Measurements from ENCODE around the gene MAN2A2. TPM values are rescaled to one million over a fixed set of nuclear protein-coding genes. Genes with fewer than 3 reads are reported as not detected.

Gene MAN2A2
- total RNA-seq, 4 donors from 2014 or later = 46.8 to 109 (median 86.4) TPM

DNA sequence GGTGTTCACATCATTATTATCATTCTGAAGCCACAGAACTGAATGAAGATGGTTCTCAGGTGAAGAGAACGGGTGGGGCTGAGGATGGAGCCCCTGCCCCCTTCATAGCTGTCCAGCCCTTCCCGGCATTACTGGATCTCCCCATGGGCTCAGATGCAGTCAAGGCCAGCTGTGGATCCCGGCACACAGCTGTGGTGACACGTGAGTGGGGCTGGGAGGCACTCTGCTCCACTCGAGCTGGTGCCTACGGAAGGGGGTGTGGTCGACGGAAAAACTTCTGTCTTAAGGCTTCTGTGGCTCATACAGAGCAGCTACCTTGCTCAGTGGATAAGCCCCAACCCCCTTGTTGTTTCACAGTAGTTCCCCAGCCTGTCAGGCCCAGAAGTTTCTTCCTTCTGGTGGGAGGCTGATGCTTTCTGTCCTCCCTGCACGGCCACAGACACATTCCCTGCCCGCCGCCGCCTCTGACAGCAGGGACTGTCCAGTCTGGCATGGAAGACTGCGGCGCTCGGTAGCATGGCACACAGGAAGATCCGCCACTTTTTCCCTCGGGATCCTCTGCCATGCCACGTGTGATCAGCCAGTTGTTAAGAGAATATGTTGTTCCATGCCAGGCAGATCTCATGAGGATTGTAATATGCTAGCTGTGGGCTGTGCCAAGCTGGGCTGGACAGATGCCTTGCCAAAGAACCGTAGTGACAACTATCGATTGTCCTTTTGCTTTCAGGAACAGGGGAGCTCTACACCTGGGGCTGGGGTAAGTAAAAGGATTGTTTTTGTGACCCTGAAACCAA is 57.4 kb downstream of the MAN2A2 start:
- in situ Hi-C loops (cut with MboI; ENCODE audit: low pct_ligation_motif_present in 1 of 4, low pct_unique_long_range_greater_than_20kb in 1 of 4, low sequenced_read_pairs in 3 of 4) (loop anchor here in 2 of 4 donors (25.0 kb wide), 1 partner anchor 302 kb away; no protein-coding TSS in a partner anchor), intact Hi-C loops (cut with DNase I; ENCODE audit: low total_unique reads) (loop anchor here (10.0 kb wide), 1 partner anchor 74 kb away; no protein-coding TSS in a partner anchor)
- Histone ChIP-seq H3K9me3 (no peaks in the 10 kb centered on the region), H3K4me3 (no peak overlapping the region), H3K4me1 (peaks cover 11 to 26% (median 16%) of the 10 kb centered on the region in 4 donors), H3K27me3 (no peaks in the 10 kb centered on the region), H3K27ac (peak overlapping the region in 2 of 4 donors; percentile 40 to 53), H3K36me3 (peaks cover 0 to 12% (median 0%) of the 10 kb centered on the region in 4 donors)
- 81 to 100% methylated on average over 1 to 20 of the region's 20 CpGs for WGBS, 2 donors (ENCODE audit: low coverage in 1 of 2)
- no peak for TF ChIP-seq CTCF (IDR thresholded peaks at IDR 0.05)
- no peak for TF ChIP-seq POLR2A (IDR thresholded peaks at IDR 0.05)
- TF ChIP-seq POLR2AphosphoS5 (IDR thresholded peaks at IDR 0.05) = no peak
- no peak for DNase-seq

DNA sequence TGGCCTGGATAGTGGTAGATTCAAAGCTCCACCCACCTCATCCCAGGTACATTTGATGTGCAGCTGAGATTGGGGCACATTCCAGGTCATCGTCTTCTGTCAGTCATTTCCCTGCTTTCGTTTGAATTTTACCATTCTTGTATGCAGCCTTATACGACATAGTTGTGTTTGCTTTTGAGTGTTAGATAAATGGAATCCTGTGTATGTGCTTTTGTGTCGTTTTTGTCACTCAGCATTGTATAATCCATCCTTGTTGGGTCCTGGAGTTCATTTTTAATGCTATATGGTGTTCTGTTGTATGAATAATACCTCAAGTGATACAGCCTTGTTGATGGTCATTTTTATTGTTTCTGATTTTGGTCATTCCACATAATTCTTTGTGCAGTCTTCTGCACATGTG is 58.9 kb downstream of the MAN2A2 start:
- Histone ChIP-seq H3K36me3 (peaks cover 0 to 12% (median 0%) of the 10 kb centered on the region in 4 donors), H3K9me3 (no peaks in the 10 kb centered on the region), H3K27ac (no peak overlapping the region), H3K27me3 (no peaks in the 10 kb centered on the region), H3K4me1 (peaks cover 4 to 10% (median 8%) of the 10 kb centered on the region in 4 donors), H3K4me3 (no peak overlapping the region)
- no peak for TF ChIP-seq CTCF (IDR thresholded peaks at IDR 0.05)
- TF ChIP-seq POLR2AphosphoS5 (IDR thresholded peaks at IDR 0.05) = no peak
- no peak for TF ChIP-seq POLR2A (IDR thresholded peaks at IDR 0.05)
- no peak for TF ChIP-seq EP300 (IDR thresholded peaks at IDR 0.05; ENCODE audit: low read depth)
- in situ Hi-C loops (cut with MboI; ENCODE audit: low pct_ligation_motif_present in 1 of 4, low pct_unique_long_range_greater_than_20kb in 1 of 4, low sequenced_read_pairs in 3 of 4) (loop anchor here in 2 of 4 donors (25.0 kb wide), 1 partner anchor 300 kb away; no protein-coding TSS in a partner anchor), intact Hi-C loops (cut with DNase I; ENCODE audit: low total_unique reads) (loop anchor here (10.0 kb wide), 1 partner anchor 73 kb away; no protein-coding TSS in a partner anchor)
- no peak for DNase-seq
- 72 to 80% methylated on average over 4 of the region's 4 CpGs for WGBS, 2 donors (ENCODE audit: low coverage in 1 of 2)

- Histone ChIP-seq H3K36me3 (peaks cover 0 to 10% (median 0%) of the 10 kb centered on the region in 4 donors), H3K4me3 (no peak overlapping the region), H3K9me3 (no peaks in the 10 kb centered on the region), H3K4me1 (no peaks in the 10 kb centered on the region), H3K27me3 (no peaks in the 10 kb centered on the region), H3K27ac (no peak overlapping the region)
- in situ Hi-C loops (cut with MboI; ENCODE audit: low pct_ligation_motif_present in 1 of 4, low pct_unique_long_range_greater_than_20kb in 1 of 4, low sequenced_read_pairs in 3 of 4) = loop anchor here in 2 of 4 donors (25.0 kb wide), 1 partner anchor 296 kb away; no protein-coding TSS in a partner anchor
- TF ChIP-seq EP300 (IDR thresholded peaks at IDR 0.05; ENCODE audit: low read depth) = no peak
- TF ChIP-seq POLR2AphosphoS5 (IDR thresholded peaks at IDR 0.05) = no peak
- TF ChIP-seq CTCF (IDR thresholded peaks at IDR 0.05) = no peak
- no peak for TF ChIP-seq POLR2A (IDR thresholded peaks at IDR 0.05)
- 78 to 86% methylated on average over 4 to 9 of the region's 9 CpGs for WGBS, 2 donors (ENCODE audit: low coverage in 1 of 2)
- DNase-seq = no peak
- intact Hi-C loops (cut with DNase I; ENCODE audit: low total_unique reads) = loop anchor here (10.0 kb wide), 1 partner anchor 69 kb away; no protein-coding TSS in a partner anchor
Measured at GRCh38 chr15:90966262-90966661, 63.2 kb downstream of the MAN2A2 start.

DNA sequence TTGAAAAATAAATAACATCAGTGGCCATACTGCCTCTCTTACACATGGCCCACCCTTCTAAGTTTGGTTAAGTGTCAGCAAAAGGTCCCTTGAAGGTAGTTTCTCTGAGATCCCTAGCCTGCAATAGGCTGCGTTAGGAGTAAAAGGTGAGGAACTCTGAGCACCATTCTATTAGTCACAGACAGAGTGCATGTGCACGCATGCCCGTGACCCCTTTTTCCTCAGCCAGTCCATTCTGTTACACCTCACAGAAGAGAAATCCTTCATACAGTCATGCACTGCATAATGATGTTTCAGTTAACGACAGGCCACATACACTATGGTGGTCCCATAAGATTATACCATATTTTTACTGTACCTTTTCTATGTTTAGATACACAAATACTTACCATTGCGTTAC is 64.1 kb downstream of the MAN2A2 start:
- Histone ChIP-seq H3K4me1 (no peaks in the 10 kb centered on the region), H3K36me3 (peaks cover 0 to under 1% (median 0%) of the 10 kb centered on the region in 4 donors), H3K27ac (no peak overlapping the region), H3K9me3 (no peaks in the 10 kb centered on the region), H3K27me3 (no peaks in the 10 kb centered on the region), H3K4me3 (no peak overlapping the region)
- in situ Hi-C loops (cut with MboI; ENCODE audit: low pct_ligation_motif_present in 1 of 4, low pct_unique_long_range_greater_than_20kb in 1 of 4, low sequenced_read_pairs in 3 of 4) (loop anchor here in 2 of 4 donors (25.0 kb wide), 1 partner anchor 295 kb away; no protein-coding TSS in a partner anchor), intact Hi-C loops (cut with DNase I; ENCODE audit: low total_unique reads) (loop anchor here (10.0 kb wide), 1 partner anchor 68 kb away; no protein-coding TSS in a partner anchor)
- WGBS, 2 donors (ENCODE audit: low coverage in 1 of 2) = 90 to 91% methylated on average over 3 to 5 of the region's 5 CpGs
- TF ChIP-seq CTCF (IDR thresholded peaks at IDR 0.05) (no peak), EP300 (IDR thresholded peaks at IDR 0.05; ENCODE audit: low read depth) (no peak), POLR2A (IDR thresholded peaks at IDR 0.05) (no peak)
- no peak for DNase-seq
